Endothelial cell of hepatic sinusoid (primary cell): Measurements from ENCODE around the gene CBY1.

ENCODE experiments used
- in situ Hi-C: cut with HindIII; loops from 2 replicates; pipeline ENCODE4 v1.10.0; 2017; ENCODE audit warnings: low sequenced_read_pairs

The CBY1 gene

GRCh38 chr22:38699784-38700183 lies 43.3 kb downstream of the CBY1 start:
- in situ Hi-C loops: no loop called here

- in situ Hi-C loops: no loop called here
Observed at GRCh38 chr22:38700270-38700788, 43.9 kb downstream of the CBY1 start.

GRCh38 chr22:38700789-38701628 lies 44.6 kb downstream of the CBY1 start, which contains the start of gene JOSD1:
Gene JOSD1, minus strand, starts transcription at chr22:38700943. Its CDS starts 956 bp downstream, at chr22:38699987.
- in situ Hi-C loops: no loop called here

GRCh38 chr22:38704654-38705234 lies 48.3 kb downstream of the CBY1 start:
- in situ Hi-C loops: no loop called here

- in situ Hi-C loops: no loop called here
Observed at GRCh38 chr22:38705235-38706100, 49.0 kb downstream of the CBY1 start, which contains the start of gene GTPBP1. Gene GTPBP1, plus strand, starts transcription at chr22:38705944. Its CDS starts 12 bp downstream, at chr22:38705956.

- in situ Hi-C loops: no loop called here
Observed at GRCh38 chr22:38706101-38706900, 49.9 kb downstream of the CBY1 start.

- in situ Hi-C loops: no loop called here
Observed at GRCh38 chr22:38706901-38707195, 50.4 kb downstream of the CBY1 start.

GRCh38 chr22:38707346-38707745 lies 50.9 kb downstream of the CBY1 start:
- in situ Hi-C loops: no loop called here

GRCh38 chr22:38707984-38708383 lies 51.5 kb downstream of the CBY1 start:
- in situ Hi-C loops: no loop called here

GRCh38 chr22:38709306-38709705 lies 52.9 kb downstream of the CBY1 start:
- in situ Hi-C loops: no loop called here

- in situ Hi-C loops: no loop called here
Observed at GRCh38 chr22:38710351-38710750, 53.9 kb downstream of the CBY1 start.

GRCh38 chr22:38710866-38711265 lies 54.4 kb downstream of the CBY1 start:
- in situ Hi-C loops: no loop called here

- in situ Hi-C loops: no loop called here
Observed at GRCh38 chr22:38712486-38713207, 56.2 kb downstream of the CBY1 start.

- in situ Hi-C loops: no loop called here
Observed at GRCh38 chr22:38713921-38714320, 57.5 kb downstream of the CBY1 start.

GRCh38 chr22:38715176-38715764 lies 58.8 kb downstream of the CBY1 start:
- in situ Hi-C loops: no loop called here

GRCh38 chr22:38715852-38716251 lies 59.4 kb downstream of the CBY1 start:
- in situ Hi-C loops: no loop called here

GRCh38 chr22:38716271-38716670 lies 59.8 kb downstream of the CBY1 start:
- in situ Hi-C loops: no loop called here

GRCh38 chr22:38716826-38717225 lies 60.4 kb downstream of the CBY1 start:
- in situ Hi-C loops: no loop called here

GRCh38 chr22:38717244-38717643 lies 60.8 kb downstream of the CBY1 start:
- in situ Hi-C loops: no loop called here
